ENCODE data around the gene EDDM3A.

The EDDM3A gene

GRCh38 chr14:20790464-20791116 lies 44.9 kb downstream of the EDDM3A start:
- DNase-seq: no peak

- DNase-seq: no peak
Measured at GRCh38 chr14:20791187-20791586, 45.5 kb downstream of the EDDM3A start.

DNA sequence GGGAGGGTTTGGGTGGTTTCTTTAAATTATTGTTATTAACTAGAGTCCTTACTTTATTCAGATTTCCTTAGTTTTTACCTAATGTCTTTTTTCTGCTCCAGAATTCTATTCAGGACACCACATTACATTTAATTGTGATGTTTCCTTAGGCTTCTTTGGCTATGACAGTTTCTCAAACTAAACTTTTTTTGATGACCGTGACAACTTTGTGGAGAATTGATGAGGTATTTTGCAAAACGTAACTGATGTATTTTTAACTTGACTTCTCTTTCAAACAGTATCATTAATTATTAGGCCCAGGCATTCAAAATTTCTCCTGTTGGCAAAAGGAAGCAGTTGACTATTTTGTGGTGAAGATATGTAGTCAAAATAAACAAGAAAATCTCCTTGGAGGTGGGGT lies 45.9 kb downstream of the EDDM3A start:
- no peak for DNase-seq

- no peak for DNase-seq
Measured at GRCh38 chr14:20792556-20792955, 46.9 kb downstream of the EDDM3A start.

GRCh38 chr14:20794644-20795369 lies 49.1 kb downstream of the EDDM3A start:
- no peak for DNase-seq

DNA sequence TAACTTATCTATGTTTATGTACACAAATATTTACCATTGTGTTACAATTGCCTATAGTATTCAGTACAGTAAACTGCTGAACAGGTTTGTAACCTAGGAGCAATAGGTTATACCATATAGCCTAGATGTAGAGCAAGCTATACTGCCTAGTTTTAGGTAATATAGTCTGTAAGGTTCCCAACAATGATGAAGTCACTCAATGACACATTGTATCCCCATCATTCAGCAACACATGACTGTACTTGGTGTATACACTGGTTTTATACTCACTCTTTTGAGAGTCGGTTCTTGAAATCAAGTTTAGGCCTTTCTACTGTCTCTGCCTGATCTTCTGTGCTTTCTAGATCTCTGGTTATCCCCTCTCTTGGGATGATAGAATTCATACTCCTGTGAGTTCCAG lies 51.5 kb downstream of the EDDM3A start:
- no peak for DNase-seq
